ENCODE results near the gene MIB1. TPM values are rescaled to one million over a fixed set of nuclear protein-coding genes. Genes with fewer than 3 reads are reported as not detected.
"Not testable (repeated sequence)": the region's sequence is repeated elsewhere in the genome, so short reads cannot be mapped to it uniquely, and the experiment has no call there.

Gene MIB1
- polyA plus RNA-seq, 3 donors = 70.5 to 76.7 (median 71.9) TPM

- no peak for DNase-seq (ENCODE audit: low read depth in 3 of 3, low spot score in 2 of 3)
These were observed 1.7 kb downstream of the MIB1 start for GRCh38 chr18:21742315-21742687.

GRCh38 chr18:21743166-21743832 lies 2.7 kb downstream of the MIB1 start:
- no peak for DNase-seq (ENCODE audit: low read depth in 3 of 3, low spot score in 2 of 3)

- no peak for DNase-seq (ENCODE audit: low read depth in 3 of 3, low spot score in 2 of 3)
These were observed 4.6 kb downstream of the MIB1 start for GRCh38 chr18:21745231-21745630.

GRCh38 chr18:21747268-21747667 lies 6.7 kb downstream of the MIB1 start:
- DNase-seq (ENCODE audit: low read depth in 3 of 3, low spot score in 2 of 3) = no peak

- no peak for DNase-seq (ENCODE audit: low read depth in 3 of 3, low spot score in 2 of 3)
These were observed 7.4 kb downstream of the MIB1 start for GRCh38 chr18:21747764-21748693.

DNA sequence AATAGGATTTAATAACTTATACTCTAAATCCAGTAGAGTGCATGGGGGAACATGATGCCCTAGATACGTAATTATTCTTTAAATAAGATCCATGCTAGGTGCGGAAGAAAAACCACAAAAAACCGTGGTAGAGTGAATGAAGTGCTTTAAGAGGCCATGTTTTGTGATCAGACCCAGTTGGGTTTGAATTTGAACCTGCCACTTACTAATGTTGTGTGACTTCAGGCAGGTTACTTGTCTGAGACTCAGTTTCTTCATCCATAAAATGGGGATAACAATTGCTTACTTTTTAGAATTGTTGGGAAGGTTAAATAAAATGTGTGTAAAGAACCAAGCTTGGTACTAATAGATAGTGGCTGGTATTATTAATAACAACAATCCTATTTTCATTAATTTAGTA lies 17.2 kb downstream of the MIB1 start:
- no peak for DNase-seq (ENCODE audit: low read depth in 3 of 3, low spot score in 2 of 3)

DNA sequence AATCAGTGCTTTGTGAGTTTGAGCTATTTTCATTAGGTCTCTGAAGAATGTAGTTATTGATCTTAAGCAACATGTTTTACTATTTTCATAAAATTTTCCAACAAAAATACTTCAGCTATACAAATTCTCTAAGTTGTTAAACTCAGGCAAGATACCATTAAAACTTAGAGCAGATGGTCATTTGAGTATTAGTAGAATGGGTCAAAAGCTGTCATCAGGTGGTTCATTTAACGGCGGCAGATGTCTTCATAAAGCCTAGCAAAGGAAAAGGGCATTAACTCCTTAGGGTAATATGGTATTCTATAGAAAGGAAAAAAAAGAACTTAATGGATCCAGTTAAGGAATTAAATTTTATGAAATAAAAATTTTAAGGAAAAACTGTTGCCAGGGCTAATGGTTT lies 19.2 kb downstream of the MIB1 start:
- no peak for DNase-seq (ENCODE audit: low read depth in 3 of 3, low spot score in 2 of 3)

GRCh38 chr18:21760321-21760720 lies 19.7 kb downstream of the MIB1 start:
- no peak for DNase-seq (ENCODE audit: low read depth in 3 of 3, low spot score in 2 of 3)

DNA sequence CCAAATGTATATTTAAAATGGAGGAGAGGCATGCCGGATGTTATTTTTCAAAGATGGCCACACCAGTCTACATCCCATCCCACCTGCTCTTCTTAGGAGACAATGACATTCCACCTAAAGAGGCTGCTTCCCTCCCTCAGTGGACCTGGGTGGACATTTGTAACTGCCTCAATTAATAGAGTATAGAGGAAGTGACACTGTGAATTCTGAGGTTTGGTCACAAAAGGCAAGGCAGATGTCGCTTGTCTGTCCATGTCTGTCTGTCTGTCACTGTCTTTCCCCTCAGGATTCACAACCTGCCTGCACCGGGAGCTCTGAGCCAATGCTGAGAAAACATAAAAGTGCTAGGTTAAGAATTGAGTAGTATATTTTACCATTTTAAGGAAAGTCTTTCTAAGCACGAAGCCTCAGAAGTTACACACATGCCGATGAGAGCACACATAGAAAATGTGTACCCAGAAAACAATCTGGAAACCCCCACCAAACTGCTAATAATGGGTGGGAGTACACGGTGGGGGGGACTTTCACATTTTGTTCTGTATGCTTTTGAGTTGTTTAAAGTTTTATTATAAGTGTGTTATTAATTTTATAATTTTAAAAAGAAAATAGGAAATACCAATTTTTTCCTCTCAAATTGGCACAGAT lies 21.0 kb downstream of the MIB1 start:
- no peak for DNase-seq (ENCODE audit: low read depth in 3 of 3, low spot score in 2 of 3)

DNA sequence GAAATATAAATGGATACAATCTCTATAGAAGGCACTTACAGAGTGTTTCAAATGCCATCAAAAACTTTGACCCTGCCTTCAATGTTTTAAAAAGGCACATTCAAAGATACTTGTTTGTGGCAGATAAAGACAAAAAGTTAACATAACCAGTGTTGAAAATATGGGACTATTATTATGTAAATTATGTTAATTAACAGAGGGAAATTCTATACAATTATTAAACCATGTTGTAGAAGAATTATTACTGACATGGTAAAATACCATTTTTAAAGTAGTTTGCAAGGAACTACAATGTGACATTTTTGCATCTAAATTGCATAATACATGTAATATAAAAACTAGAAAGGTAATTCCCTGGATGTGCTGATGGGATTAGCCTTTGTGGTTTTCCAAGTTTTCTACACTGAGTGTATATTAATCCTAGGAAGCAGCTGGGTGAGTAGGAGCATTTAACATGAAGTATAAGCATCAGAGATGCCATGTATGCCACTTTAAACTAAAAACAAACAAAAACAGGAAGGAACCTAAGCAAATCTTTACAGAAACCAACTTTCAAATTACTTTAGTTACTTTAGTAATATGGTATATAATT lies 21.7 kb downstream of the MIB1 start:
- no peak for DNase-seq (ENCODE audit: low read depth in 3 of 3, low spot score in 2 of 3)

DNA sequence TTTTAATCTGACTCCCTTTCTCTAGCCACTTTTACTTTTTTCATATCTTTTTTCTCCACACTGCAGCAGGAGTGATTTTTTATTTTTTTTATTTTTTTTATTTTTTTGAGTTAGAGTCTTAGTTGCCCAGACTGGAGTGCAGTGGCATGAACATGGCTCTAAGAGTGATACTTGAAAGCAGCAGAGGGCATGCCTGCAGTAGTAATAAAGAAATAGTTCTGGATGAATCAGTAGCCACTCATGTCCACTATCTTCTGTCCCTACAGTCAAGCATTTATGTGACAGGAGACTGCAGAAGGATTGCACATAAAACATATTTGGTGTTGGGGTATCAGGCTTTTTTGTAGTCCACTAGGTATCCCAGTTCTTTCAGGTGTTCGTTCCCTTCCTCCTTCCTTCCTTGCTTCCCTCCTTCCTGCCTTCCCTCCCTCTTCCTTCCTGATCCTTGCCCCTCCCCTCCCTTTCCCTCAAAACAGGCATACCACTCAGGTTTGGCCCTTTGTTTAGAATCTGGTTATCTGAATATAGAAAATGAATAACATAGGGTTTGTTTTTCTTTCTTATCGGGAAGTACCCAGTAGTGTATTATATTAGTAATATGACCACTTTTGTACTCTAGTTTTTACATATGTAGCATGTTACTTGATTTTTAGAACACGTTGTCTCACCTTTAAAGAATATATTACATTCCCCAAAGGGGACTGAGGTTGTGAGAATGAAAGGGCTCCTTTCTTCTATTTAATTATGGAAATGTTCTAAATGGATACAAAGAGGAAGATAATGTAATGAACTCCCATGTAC lies 23.5 kb downstream of the MIB1 start:
- DNase-seq (ENCODE audit: low read depth in 3 of 3, low spot score in 2 of 3) = no peak

DNA sequence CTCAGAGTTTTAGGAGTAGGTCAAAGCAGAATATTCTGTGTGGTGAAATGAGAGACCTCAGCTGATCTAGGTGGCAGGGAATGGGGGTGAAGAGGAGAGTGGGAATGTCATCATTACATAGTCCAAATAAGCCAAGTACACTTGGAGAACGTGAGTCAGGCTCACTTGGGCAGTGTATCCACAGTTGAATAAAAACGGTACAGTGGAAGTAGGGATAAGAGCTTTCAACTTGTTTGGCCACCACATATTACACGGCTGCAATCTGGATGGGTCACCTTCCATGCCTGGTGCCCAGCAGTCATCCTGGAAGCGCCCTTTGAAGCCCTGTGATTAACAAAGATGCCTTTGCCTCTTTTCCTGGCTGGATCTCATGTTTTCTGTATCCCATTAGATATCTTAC lies 28.6 kb downstream of the MIB1 start:
- DNase-seq (ENCODE audit: low read depth in 3 of 3, low spot score in 2 of 3) = no peak

DNA sequence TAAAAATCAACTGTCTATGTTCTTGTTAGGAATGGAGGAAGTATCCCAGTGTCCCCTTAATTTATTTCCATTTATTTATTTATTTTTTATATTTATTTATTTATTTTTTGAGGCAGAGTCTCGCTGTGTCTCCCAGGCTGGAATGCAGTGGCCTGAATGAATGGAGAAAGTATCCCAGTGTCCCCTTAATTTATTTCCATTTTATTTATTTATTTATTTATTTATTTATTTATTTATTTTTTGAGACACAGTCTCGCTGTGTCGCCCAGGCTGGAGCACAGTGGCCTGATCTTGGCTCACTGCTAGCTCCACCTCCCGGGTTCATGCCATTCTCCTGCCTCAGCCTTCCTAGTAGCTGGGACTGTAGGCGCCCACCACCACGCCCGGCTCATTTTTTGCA lies 34.1 kb downstream of the MIB1 start:
- no peak for DNase-seq (ENCODE audit: low read depth in 3 of 3, low spot score in 2 of 3)

GRCh38 chr18:21777814-21778213 lies 37.2 kb downstream of the MIB1 start:
- DNase-seq (ENCODE audit: low read depth in 3 of 3, low spot score in 2 of 3) = no peak

DNA sequence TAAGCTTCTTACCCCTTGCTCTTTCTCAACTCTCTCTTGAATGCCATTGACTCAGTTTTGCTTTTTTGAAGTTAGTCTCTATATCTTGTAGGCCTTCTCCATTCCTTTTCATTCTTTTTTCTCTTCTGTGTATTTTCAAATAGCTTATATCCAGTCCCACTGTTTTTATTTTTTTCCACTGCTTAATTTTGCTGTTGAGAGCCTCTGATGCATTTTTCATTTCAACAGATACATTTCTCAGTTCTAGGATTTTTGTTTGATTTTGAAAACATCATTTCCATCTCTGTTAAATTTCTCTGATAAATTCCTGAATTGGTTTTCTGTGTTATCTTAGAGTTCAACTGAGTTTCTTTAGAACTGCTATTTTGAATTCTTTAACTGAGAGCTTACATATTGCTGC lies 45.9 kb downstream of the MIB1 start:
- DNase-seq (ENCODE audit: low read depth in 3 of 3, low spot score in 2 of 3) = no peak

GRCh38 chr18:21796089-21796488 lies 55.5 kb downstream of the MIB1 start:
- not testable (repeated sequence) for DNase-seq (ENCODE audit: low read depth in 3 of 3, low spot score in 2 of 3)

DNA sequence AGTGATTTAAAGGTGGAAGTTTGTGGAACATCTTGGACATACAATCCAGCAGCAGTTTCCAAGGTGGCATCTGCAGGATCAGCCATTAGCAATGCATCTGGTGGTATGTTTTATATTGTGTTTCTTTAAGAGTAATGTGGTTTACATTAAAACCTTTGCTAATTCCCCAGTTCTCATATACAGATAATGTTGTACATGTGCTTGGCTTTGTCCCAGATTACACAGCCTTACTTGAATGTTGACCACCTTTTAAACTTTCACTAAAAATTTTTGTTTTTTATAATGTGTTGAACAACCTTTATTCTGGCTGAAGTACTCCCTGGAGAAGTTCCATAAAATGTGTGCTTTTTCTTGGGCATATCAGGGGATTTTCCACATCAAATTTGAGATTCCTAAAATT lies 57.5 kb downstream of the MIB1 start:
- DNase-seq (ENCODE audit: low read depth in 3 of 3, low spot score in 2 of 3) = no peak

DNA sequence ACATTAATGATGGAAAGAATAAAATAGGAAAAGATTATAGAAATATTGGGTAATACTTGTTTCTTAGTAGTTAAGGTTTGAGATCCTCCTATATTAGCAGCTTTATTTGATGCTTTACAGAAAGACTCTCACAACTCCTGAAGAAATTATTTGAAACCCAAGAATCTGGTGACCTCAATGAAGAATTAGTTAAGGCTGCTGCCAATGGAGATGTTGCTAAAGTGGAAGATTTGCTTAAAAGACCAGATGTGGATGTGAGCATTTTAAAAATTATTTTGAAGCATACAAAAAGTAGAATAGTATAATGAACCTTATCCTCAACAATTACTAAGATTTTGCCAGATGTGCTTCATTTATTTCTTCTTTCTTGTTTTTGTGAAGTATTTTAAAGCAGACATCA lies 59.1 kb downstream of the MIB1 start:
- DNase-seq (ENCODE audit: low read depth in 3 of 3, low spot score in 2 of 3) = no peak

DNA sequence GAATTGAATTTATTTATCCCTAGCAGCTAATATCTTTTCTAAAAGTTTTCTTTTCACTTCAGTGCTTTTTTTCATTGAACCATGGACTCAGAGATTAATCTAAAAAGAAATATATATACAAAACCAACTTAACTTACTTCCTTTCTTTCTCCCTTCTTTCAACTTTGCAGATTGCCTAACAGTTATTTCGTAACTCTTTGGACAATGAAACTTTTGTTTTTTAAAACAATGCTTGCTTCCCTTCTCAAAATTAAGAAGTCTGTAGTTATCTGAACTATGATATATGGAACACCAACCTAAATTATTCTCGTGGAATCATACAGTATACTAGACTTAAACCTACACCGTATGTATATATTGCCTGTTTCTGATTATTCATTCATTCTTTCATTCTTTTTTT lies 62.9 kb downstream of the MIB1 start:
- no peak for DNase-seq (ENCODE audit: low read depth in 3 of 3, low spot score in 2 of 3)

- no peak for DNase-seq (ENCODE audit: low read depth in 3 of 3, low spot score in 2 of 3)
These were observed 65.3 kb downstream of the MIB1 start for GRCh38 chr18:21805771-21806366.
